SIG-M5 treated with dmso at 0.1 percent for 504 hours (cell line): Measurements from ENCODE around the gene ATP6V0C.

ENCODE experiments used
- DNase-seq: peaks from one replicate; lab custom pipeline; 2025; ENCODE audit not compliant: unreplicated experiment; lab: John Stamatoyannopoulos, UW

ATP6V0C gene

DNA sequence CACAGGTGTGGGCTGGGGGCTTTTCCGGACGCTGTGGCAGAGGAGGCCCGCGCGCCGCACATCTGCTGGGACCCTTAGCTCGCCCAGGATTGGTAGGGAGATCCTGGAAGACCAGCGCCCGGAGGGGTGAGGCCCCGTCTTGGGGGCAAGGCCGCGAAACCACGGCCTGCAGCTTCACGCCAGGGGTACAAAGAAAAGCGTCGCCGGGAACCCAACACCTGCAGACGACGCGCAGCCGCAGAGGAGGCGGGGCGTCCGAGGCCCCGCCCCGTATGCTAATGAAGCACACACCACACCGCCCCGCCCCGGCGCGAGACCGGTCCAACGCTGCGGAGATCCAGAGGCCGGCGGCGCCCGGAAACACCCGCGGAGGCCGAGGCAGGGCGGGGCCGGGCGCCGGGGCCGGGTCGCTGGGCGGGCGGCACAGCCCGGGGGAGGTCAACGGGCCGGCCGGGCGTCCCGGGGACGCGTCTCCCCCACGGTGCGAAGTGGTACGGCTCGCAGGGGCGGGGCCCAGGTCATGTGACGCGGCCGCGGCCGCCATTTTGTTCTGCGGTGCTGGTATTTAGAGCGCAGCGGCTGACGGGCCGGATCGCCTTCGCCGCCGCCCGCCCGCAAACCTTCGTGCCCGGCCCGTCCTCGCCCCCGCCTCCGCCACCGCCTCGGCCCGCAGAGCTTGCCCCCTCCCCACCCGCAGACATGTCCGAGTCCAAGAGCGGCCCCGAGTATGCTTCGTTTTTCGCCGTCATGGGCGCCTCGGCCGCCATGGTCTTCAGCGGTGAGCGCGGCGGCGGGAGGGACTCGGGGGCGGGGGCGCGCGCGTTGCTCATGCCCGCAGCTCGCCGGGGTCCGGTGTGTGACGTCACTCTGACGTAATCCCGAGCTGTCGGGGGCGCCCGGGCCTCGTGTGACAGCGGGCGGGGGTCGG lies at the start of gene ATP6V0C:
Gene ATP6V0C, plus strand, starts transcription at position 548 of the 928 bp plus-strand sequence. Its CDS starts 152 bp downstream, at position 700.
- DNase-seq: peak; percentile 68

DNA sequence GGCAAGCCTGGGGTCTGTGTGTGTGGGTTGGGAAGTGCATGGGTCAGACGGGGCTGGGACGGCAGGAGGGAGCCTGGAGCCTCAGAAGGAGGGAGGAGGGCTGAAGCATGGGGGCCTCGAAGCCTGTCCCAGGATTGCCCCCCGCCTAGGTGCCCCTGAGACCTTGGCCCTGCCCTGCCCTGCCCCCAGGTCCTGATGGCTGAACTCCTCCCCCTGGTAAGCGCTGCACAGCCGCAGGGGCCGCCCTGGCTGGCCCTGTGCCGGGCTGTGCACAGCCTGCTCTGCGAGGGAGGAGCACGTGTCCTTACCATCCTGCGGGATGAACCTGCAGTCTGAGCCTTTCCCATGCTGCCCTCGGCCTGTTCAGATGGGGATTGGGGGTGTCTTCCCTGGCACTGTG lies 49.4 kb upstream of the ATP6V0C start:
- DNase-seq: no peak

DNA sequence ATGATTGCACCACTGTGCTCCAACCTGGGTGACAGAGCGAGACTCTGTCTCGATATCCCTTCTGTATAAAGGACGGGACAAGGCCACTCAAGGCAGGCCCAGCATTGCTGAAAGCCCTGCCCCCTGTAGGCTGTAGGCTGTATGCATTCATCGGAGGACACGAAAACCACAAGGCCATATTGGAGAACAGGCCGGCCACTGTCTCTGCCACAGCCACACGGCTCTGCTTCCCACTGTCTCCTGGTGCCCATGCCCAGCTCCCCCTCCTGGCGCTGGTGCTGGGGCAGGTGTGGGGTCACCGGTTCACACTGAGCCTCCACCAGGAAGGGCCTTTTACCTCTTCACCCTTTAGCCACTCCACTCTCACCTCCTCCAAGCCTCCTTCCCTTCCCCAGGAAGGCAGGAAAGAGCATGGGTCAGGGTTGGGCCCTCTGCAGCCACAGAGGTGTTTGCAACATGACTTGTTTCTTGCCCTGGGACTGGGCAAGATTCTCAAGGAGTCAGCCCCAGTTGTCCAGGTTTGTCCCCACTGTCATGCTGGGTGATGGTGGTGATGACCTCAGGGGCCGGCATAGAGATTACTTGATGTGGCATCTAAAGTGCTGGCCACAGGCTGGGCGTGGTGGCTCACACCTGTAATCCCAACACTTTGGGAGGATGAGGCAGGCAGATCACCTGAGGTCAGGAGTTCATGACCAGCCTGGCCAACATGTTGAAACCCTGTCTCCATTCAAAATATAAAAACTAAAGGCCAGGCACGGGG lies 47.9 kb upstream of the ATP6V0C start:
- DNase-seq: no peak

DNA sequence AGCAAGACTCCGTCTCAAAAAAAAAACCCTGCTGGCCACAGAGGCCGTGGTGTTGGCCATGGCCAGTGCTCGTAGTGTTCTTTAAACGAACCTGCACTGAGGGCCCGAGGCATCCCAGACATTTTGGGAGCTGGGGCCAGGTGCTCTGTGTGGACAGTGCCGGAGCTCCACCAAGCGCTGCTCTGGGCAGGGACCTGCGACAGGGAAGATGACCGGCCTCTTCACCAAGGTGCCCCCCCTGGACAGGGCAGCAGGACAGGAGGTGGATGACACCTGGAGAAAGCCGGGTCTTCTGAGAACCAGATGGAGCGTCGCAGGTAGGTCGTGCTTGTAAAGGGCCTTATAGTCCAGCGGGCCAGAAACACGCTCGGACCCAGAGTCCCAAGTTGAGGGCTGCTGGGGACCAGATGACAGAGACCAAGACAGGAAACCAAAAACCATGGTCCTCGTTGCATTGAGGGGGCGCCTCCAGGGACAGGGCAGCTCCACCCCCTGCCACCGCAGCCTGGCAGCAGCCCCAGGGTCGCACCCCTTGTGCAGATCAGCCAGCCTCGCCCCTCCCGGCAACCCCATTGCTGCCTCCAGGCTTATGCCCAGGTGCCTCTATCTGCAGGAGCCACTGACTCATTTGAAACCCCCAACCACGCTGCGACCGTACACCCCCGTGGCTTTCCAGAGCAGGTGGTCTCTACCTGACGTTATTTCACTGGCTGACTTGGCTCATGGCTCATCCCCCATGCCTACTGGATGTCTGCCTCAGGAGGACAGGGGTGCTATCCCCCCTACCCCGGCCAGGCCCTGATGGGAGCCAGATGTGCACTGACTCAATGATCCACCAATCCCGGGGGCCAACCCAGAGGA lies 46.9 kb upstream of the ATP6V0C start:
- DNase-seq: no peak

DNA sequence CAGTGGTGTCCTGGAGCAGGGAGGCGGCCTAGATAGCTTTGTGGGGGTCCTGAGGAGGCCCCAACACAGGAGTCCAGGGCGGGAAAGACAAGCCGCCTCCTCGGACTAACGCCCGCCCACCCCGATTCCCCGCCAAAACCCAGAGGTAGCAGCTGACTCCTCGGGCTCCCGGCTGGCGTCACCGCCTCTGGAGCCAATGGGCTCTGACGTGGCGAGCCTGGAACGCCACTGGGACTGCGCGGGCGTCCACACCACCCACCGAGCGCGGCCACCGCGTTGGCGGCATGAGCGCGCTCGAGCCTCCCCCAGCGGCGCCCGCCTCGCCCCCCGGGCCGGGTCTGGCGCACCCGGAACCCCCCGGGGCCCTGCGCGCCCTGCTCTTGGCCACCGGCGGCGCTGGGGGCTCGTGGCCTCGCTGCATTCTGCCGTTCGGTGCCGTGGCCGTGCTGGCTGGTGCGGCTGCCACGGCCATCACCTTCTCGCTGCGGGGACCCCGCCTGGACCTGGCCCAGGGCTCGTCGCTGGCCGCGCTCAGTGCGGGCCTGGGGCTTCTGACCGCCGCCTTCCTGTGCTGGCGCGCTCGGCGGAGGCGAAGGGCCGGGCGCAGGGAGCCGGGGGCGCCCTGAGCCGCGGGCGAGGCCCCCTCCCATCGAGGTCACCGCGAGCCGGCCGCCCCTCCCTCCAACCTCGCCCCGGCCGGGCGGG lies 46.1 kb upstream of the ATP6V0C start:
- DNase-seq: no peak

DNA sequence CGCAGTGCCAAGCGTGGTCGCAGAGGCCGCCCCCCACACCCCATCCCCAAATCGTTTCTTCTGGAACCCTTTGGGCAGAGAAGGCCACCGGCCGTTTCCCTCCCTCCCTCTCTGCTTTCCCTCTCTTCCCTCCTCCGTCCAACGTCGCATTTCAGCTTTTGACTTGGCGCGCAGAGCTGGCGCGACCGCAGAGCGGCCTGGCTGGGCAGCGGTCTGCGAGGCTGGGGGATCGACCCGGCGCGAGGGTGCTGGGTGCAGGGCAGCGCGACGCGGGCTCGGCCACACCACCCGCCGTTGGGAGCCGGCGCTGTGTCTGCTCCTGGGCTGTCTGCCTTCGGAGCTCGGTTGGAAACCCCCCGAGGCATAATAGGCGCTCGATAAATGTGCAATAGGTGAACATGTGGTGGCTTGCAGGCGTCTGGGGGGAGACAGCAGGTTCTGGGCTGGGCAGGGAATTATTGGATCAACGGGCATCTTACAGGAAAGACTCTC lies 45.5 kb upstream of the ATP6V0C start:
- no peak for DNase-seq

DNA sequence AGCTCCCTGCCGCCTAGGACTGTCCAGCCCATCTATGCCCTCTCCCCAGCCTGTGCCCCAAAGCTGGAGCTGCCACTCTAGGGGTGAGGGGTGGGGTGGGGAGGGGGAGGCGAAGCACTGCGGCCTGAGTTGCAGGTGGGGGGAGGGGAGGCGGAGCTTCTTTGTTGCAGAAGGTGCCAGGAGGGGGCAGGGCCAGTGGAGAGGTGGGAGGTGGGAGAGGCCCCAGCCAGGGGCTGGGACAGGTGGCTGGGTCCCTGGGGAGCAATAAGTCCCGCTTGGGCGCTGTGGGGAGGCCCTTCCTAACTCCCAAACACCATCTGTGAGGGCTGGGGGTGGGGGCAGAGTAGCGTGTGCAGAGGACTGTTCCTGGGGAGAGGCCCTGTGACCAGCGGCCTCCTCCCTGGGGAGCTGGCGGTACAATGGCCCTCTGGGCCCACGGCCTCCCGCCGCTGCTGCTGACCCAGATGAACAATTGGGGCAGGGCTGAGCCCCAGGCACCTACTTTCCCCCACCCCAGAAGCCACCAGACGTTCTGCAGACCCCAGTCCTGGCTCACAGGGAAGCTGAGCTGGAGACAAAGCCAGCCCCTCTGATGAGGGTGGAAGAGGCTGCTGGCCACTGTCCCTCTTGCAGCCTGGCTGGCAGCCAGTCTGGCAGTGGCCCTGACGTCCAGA lies 44.9 kb upstream of the ATP6V0C start:
- no peak for DNase-seq

DNA sequence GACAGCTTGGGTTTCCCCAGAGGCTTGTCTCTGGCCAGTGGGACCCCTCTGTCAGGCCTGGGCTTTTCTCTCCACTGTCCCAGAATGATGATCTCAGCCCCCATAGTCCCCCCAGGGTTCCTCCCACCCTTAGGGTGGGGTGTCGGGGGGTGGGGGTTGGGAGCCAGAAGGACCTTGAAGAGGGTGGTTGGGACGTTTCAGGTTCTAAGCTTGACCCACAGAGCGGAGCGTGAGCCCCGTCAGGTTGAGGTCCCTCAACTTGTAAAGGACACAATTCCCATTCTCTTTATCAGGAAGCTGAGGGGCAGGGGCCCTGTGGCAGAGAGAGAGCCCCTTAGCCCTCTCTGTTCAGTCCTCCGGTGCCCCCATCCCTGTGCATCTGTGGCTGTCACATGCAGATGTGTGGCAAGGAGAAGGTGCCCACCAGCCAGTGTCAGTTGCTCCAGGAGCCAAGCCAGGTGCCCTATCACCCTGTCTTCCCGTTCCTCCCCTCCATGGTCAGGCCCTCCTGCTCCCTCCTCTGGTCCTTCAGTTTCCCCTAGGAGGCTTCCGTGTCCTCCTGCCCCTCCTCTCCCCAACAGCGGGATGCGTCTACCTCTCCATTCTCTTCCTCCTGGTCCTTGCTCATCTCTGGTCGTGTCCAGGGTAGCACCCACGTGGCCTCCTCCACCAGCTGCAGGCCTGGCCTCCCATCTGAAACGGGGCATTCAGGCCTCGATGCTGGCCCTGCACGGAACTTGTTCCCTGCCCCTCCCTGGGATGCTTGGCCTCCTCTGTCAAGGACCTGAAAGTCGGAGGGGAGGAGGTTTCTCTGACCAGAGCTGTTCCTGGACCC lies 44.1 kb upstream of the ATP6V0C start:
- DNase-seq: no peak

DNA sequence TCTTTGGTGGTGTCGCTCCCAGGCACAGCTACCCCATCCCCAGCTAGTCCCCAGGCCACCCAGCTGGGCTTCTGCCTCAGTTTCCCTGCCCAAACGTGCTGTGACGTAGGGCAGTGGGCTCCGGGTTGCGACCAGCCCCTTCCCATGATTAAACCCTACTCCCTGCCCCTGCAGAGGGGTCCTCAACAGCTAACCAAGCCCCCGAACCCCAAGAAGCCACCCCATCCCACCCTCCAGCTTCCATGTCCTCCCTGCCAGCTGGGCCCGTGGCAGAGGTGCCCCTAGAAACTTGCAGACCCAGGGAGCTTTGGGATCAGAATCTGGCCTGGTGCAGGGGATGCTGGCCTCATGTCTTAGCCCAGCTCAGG lies 43.5 kb upstream of the ATP6V0C start:
- no peak for DNase-seq

DNA sequence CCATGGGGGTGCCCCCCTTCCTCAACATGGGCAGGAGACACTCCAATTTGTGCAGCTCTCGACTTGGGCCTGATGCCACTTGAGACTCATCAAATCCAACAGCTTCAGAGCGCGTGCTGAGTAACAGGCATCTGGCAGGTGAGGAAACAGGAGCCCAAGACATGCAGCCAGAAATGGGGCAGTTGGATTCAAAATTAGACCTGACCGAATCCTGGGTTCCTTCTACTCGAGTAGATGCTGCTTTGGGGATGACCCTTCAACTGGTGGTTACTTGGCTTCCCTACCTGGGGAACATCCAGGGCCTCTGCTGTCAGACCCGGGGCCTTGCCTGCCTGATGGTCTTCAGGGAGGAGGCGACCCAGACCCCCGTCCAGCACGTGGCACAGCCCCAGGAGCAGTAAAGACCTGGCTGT lies 43.1 kb upstream of the ATP6V0C start:
- DNase-seq: no peak

DNA sequence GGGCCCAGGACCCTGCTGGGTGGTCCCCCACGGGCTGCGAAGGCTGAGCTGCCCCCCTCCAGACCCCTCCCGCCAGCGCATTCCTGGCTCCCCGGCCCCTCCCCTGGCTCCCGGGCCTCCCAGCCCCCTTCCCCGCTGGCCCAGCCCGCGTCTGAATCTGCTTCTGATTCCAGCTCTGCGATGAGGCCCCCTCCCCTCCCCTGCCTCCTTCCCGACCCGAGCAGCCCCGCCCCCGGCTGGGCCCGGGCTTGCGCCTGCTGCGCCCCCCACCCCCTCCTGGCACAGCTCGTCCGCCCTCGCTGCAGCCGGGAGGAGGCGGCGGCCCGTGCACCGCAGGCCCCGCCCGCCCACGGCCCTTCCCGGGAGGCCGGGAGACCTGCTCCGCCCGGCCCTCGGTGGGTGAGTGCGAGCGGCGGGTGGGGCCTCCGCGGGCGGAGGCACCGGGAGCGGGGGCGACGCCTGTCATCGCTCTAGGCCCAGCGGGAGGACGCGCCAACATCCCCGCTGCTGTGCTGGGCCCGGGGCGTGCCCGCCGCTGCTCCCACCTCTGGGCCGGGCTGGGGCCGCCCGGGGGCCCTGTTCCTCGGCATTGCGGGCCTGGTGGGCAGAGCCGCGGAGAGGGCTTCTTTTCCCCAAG lies 42.6 kb upstream of the ATP6V0C start, which contains the start of gene NTN3:
Gene NTN3, plus strand, starts transcription at position 282 of the 637 bp plus-strand sequence. CDS start 405 bp downstream, outside the sequence.
- no peak for DNase-seq

DNA sequence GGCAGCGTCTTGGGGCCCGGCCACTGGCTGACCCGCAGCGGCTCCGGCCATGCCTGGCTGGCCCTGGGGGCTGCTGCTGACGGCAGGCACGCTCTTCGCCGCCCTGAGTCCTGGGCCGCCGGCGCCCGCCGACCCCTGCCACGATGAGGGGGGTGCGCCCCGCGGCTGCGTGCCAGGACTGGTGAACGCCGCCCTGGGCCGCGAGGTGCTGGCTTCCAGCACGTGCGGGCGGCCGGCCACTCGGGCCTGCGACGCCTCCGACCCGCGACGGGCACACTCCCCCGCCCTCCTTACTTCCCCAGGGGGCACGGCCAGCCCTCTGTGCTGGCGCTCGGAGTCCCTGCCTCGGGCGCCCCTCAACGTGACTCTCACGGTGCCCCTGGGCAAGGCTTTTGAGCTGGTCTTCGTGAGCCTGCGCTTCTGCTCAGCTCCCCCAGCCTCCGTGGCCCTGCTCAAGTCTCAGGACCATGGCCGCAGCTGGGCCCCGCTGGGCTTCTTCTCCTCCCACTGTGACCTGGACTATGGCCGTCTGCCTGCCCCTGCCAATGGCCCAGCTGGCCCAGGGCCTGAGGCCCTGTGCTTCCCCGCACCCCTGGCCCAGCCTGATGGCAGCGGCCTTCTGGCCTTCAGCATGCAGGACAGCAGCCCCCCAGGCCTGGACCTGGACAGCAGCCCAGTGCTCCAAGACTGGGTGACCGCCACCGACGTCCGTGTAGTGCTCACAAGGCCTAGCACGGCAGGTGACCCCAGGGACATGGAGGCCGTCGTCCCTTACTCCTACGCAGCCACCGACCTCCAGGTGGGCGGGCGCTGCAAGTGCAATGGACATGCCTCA lies 41.9 kb upstream of the ATP6V0C start:
- DNase-seq: no peak

DNA sequence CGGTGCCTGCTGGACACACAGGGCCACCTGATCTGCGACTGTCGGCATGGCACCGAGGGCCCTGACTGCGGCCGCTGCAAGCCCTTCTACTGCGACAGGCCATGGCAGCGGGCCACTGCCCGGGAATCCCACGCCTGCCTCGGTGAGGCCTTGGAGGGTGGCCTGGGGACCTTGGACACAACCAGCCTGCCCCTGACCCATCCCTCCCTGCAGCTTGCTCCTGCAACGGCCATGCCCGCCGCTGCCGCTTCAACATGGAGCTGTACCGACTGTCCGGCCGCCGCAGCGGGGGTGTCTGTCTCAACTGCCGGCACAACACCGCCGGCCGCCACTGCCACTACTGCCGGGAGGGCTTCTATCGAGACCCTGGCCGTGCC lies 41.3 kb upstream of the ATP6V0C start:
- no peak for DNase-seq

DNA sequence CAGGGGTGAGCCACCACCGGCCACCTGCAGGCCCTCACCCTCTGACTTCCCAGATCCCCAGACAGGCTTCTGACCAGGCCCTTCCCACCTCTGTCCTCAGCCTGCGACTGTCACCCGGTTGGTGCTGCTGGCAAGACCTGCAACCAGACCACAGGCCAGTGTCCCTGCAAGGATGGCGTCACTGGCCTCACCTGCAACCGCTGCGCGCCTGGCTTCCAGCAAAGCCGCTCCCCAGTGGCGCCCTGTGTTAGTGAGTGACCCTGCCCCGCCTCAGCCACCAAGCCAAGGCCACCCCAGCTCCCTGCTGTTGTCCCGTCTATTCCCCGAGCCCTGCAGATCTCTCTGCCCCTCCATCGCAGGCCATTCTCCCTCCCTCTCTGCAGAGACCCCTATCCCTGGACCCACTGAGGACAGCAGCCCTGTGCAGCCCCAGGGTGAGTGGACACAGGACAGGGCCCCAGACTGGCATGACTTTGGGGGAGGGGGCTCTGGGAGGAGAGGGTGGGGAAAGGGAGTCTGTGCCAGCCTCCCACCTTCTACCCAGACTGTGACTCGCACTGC lies 40.8 kb upstream of the ATP6V0C start:
- no peak for DNase-seq

DNA sequence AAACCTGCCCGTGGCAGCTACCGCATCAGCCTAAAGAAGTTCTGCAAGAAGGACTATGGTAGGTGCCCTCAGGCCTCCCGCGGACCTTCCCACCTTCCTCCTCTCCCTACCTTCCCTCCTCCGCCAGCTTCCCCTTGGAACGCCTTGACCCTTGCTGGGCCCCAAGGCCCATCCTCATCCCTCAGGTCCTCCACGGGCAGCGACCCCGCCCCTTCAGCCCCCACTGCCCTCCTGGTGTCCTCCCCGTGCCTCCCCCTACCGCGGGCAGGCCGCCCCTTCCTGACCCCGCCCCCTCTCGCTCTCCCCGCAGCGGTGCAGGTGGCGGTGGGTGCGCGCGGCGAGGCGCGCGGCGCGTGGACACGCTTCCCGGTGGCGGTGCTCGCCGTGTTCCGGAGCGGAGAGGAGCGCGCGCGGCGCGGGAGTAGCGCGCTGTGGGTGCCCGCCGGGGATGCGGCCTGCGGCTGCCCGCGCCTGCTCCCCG lies 40.3 kb upstream of the ATP6V0C start:
- no peak for DNase-seq

DNA sequence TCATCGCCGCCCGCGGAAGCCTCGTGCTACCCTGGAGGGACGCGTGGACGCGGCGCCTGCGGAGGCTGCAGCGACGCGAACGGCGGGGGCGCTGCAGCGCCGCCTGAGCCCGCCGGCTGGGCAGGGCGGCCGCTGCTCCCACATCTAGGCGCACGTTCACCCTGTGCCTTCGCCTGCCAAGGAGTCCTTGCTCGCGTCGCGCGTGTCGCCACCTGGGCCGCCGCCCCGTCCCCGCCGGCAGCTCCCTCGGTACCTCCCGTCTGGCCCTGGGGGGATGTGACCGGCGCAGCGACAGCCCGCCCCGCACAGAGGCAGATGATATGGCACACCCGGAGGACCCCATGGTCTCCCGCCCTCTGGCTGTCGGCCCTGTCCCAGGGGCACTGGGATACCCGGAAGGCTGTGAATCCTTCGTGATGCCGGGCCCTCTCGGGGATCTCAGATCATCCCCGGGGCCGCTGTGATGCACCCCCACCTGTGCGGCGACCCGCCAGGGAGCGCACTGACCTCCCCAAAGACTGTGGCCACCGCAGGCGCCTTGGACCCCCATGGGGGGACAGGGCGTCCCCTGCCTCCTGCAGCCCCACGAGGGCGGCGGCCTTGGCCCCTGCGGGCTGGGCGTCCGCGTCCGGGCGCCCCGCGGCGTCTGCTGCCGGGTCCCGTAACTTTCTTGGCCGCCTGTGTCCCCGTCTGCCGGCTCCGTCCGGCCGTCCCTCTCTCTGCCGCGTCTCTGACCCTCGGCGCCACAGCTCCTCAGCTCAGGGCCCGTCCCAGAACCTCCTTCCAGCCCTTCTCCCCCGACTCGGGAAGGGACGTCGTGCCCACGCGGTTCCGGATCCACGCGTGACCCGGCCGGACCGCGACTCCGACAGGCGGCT lies 39.5 kb upstream of the ATP6V0C start:
- DNase-seq: peak; percentile 50
